Globus pallidus (tissue), 1 donor: ENCODE results near the gene CCP110.

Experiments used
- DNase-seq: peaks from one replicate; pipeline ENCODE4 v3.0.0-alpha.2; 2015; ENCODE audit warnings: low spot score

CCP110 gene

DNA sequence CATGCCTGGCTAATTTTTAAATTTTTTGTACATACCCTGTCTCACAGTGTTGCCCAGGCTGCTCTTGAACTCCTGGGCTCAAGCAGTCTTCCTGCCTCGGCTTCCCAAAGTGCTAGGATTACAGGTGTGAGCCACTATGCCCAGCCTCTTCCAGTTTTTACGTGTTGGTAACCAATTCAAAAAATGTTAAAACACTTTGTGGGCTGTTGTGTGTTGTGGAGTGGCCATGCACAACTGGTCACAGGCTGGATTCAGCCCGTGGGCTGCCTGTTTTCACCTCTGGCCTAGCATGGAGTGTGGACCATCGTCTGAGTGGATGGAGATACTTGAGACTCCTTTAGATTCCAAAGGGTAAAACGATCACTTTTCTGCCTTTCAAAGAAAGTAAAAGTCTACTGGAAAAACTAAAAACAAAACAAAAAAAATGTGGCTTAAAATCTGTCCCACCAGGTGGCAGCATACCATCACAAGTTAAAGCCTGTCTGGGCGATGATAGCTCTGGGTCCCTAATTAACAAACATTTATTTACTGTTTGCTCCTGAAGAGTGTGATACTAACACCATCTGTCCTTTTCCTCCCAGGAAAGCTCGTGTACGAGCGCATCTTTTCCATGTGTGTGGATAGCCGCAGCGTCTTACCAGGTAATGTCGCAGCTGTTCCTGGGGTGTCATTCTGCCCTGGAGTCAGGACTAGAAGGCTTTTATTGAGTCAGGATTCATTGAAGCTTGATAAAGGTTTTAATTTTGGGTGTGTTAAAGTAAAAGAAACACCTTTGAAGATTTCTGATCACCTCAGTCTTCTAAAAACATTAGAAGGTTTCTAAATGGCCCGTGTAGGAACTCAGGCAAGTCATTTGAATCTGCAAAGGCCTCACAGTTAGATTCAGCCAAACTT is 77.6 kb downstream of the CCP110 start:
- DNase-seq = peak; percentile 85
